ENCODE data around the gene MBP. TPM values are rescaled to one million over a fixed set of nuclear protein-coding genes. Genes with fewer than 3 reads are reported as not detected.

MBP gene
- total RNA-seq, 1 experiment from 2014 or later = 65.2 TPM

- in situ Hi-C loops (cut with HindIII; ENCODE audit: low pct_unique_long_range_greater_than_20kb, low sequenced_read_pairs) = no loop called here
- no peak for DNase-seq (ENCODE audit: low read depth, low spot score)
Measured at GRCh38 chr18:77068321-77069312, 64.0 kb downstream of the MBP start.

DNA sequence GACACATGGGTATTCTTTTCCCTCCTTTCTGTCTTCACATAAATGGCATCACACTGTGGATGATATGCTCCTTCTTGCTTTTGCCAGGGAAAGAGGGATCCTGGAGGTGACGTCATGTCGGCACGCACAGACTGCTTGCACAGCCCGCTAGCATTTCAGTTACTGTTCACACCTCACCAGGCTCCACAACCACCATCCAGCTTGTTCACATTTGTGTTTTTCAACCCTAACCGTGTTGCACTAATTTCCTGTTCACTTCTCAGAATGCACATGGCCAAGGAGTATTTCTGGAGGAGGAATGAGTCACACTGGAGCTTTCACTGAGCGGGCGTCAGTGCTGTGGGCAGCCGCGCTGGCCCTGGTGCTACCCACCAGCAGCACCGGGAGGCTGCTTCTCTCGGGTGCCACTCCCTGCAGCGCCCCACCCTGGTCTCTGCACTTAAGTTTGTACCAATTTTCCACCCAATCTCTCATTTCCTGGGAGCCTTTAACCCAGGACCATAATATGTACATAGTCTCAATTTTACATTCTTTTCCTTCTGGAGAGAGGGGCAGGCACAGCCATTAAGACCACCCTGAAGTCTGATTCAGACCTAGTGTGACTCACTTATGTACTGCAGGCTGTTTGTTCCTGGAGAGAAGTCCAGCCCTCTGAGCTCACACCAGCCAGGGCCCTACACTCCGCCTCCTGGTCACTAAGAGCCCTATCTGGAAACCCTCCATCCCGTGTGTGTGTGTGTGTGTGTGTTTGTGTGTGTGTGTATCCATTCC lies 65.1 kb downstream of the MBP start:
- in situ Hi-C loops (cut with HindIII; ENCODE audit: low pct_unique_long_range_greater_than_20kb, low sequenced_read_pairs) = no loop called here
- DNase-seq (ENCODE audit: low read depth, low spot score) = peak; percentile 11

DNA sequence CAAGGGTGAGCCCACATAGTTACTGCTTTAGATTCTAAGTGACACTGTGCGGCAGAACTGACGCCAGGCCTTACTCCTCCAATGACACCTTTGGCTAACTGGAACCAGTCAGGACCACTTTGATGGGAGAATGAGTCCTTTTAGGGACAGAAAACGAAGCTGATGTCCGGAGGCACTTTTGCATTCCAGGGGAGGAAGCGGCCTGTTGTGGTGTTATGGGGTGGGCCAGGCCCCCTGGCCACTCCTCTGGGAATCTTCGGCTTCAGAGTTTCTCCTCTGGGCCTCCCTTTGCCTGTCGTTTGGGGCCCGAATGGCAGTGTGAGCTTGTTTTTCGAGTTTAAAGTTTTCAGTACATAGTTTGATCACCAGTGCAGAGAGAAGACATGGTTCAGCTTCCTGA lies 65.9 kb downstream of the MBP start:
- in situ Hi-C loops (cut with HindIII; ENCODE audit: low pct_unique_long_range_greater_than_20kb, low sequenced_read_pairs) = no loop called here
- no peak for DNase-seq (ENCODE audit: low read depth, low spot score)

DNA sequence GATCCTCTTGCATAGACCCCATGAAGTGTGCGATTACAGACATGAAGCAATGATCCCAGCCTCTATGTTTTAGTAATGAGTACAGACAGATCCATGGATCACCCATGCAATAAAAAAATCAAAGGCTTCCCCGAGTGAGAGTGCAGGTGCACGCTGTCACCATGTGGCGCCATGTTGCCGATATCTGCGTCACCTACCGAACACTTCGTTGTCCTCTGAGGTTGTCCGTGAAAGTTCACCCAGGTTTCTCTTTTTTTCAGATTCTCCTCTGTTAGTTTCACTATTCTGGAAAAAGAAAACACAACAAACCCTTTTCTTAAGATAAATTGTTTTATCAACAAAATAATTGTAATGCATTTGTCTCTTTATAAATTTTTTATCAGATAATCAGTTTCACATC lies 66.5 kb downstream of the MBP start:
- no peak for DNase-seq (ENCODE audit: low read depth, low spot score)
- in situ Hi-C loops (cut with HindIII; ENCODE audit: low pct_unique_long_range_greater_than_20kb, low sequenced_read_pairs) = no loop called here

- no peak for DNase-seq (ENCODE audit: low read depth, low spot score)
- in situ Hi-C loops (cut with HindIII; ENCODE audit: low pct_unique_long_range_greater_than_20kb, low sequenced_read_pairs) = no loop called here
Measured at GRCh38 chr18:77065221-77065981, 67.2 kb downstream of the MBP start.

GRCh38 chr18:77063260-77063659 lies 69.3 kb downstream of the MBP start:
- no peak for DNase-seq (ENCODE audit: low read depth, low spot score)
- in situ Hi-C loops (cut with HindIII; ENCODE audit: low pct_unique_long_range_greater_than_20kb, low sequenced_read_pairs) = no loop called here

- in situ Hi-C loops (cut with HindIII; ENCODE audit: low pct_unique_long_range_greater_than_20kb, low sequenced_read_pairs) = no loop called here
Measured at GRCh38 chr18:77062518-77063003, 70.0 kb downstream of the MBP start.

GRCh38 chr18:77061946-77062517 lies 70.6 kb downstream of the MBP start:
- DNase-seq (ENCODE audit: low read depth, low spot score) = peak; percentile 45
- in situ Hi-C loops (cut with HindIII; ENCODE audit: low pct_unique_long_range_greater_than_20kb, low sequenced_read_pairs) = no loop called here

More at GRCh38 chr18:77062518-77063003, 70.0 kb downstream of the MBP start:
- peak; percentile 4 for DNase-seq (ENCODE audit: low read depth, low spot score)

- in situ Hi-C loops (cut with HindIII; ENCODE audit: low pct_unique_long_range_greater_than_20kb, low sequenced_read_pairs) = no loop called here
- DNase-seq (ENCODE audit: low read depth, low spot score) = no peak
Measured at GRCh38 chr18:77061281-77061945, 71.2 kb downstream of the MBP start.

GRCh38 chr18:77060151-77060550 lies 72.4 kb downstream of the MBP start:
- DNase-seq (ENCODE audit: low read depth, low spot score) = no peak
- in situ Hi-C loops (cut with HindIII; ENCODE audit: low pct_unique_long_range_greater_than_20kb, low sequenced_read_pairs) = no loop called here

DNA sequence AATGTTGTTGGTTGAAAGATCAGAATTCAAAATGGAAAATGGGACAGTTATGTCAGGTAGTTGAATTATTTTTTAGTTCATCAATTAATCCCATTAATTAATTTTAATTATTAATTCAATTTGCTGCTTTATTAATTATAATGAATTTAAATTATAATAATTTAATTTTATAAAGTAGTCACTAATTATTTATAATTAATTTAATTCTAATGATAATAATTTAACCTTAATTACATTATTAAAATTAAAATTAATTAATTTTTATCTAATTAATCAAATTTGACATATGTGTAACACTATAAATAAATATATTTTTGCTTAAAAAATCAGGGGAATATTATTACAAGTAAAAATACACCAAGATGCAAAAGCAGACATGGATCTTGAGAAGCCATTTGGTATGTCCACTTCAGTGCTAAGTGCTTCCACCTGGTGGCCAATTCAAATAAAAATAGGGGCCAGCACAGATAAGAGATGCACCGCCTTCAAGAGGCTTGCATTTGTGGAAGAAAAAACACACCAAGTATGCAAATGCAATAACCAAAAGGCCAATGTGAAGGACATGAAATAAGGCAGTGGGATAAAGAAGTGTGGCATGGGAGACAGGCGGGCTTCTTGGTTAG lies 73.2 kb downstream of the MBP start:
- in situ Hi-C loops (cut with HindIII; ENCODE audit: low pct_unique_long_range_greater_than_20kb, low sequenced_read_pairs) = no loop called here
- peak; percentile 68 for DNase-seq (ENCODE audit: low read depth, low spot score)

DNA sequence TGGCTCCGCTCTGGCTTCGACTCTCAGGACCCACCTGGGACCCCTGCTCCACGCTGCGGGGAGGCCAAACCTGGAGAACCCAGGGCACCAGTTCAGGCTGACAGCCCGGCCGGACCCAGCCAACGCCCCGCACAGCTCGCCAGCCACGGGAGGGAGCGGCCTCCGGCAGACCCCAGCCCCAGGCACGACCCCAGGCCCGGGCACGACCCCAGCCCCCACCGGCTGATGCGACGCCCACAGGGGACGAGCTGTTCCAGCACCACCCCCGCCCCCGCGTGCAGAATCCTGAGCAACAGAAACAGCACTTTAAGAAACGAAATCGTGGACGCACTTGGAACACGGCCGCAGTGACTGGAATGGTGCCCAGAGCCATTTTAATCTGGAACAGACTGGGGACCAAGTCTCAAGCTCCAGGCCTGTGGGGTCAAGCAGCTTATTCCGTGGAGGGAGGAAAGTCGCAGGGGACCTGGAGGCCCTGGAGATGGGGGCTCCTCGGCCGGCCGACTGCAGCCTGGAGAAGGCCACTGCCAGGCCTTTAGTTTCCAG lies 74.2 kb downstream of the MBP start:
- no peak for DNase-seq (ENCODE audit: low read depth, low spot score)
- in situ Hi-C loops (cut with HindIII; ENCODE audit: low pct_unique_long_range_greater_than_20kb, low sequenced_read_pairs) = no loop called here

DNA sequence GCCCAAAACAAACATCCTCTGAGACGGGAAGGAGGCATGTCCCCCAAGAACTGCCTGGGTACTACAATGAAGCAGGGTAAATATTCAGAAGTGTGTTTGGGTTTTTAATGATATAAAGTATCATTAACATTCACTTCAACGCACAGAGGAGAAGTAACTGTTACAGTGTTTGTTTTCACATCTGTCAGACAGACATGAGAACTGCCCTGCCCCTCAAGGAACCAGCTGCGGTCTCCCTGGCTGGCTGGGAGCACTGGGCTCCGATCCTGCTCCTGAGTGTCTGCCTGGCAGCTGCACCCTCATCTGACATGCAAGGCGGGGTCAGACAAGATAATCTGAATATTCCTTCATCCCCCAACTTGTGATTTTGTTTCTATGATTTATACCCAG lies 75.6 kb downstream of the MBP start:
- no peak for DNase-seq (ENCODE audit: low read depth, low spot score)
- in situ Hi-C loops (cut with HindIII; ENCODE audit: low pct_unique_long_range_greater_than_20kb, low sequenced_read_pairs) = no loop called here

DNA sequence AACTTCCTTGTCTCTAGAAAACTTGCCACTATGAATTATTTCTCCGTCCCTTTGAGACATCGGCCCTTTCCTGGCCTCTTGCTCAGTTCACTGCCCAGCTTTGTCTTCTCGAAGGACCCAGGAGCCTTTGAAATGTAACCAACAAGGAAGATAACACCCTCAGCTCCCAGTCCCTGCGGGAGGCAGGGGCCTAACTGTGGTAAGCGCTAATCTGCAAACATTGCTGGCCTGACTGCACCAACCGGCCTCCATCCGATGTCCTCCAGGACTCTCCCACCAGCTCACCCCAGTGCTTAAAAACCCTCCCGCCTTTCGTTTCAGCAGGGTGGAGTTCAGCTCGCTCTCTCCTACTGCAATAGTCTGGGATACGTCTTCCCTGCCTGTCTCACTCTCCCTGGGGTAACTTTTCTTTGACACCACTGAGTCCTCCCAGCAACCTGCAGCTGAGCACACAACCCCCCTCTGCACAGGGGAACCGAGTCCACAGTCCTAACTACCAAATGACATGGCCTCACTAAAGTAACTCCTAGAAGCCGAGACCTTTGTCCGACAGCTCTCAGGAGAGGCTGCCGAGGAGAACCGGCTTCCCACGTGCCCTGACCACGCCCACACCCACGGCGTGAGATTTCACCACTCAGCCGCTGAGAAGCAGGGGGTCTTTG lies 76.1 kb downstream of the MBP start:
- in situ Hi-C loops (cut with HindIII; ENCODE audit: low pct_unique_long_range_greater_than_20kb, low sequenced_read_pairs) = no loop called here
- DNase-seq (ENCODE audit: low read depth, low spot score) = no peak

DNA sequence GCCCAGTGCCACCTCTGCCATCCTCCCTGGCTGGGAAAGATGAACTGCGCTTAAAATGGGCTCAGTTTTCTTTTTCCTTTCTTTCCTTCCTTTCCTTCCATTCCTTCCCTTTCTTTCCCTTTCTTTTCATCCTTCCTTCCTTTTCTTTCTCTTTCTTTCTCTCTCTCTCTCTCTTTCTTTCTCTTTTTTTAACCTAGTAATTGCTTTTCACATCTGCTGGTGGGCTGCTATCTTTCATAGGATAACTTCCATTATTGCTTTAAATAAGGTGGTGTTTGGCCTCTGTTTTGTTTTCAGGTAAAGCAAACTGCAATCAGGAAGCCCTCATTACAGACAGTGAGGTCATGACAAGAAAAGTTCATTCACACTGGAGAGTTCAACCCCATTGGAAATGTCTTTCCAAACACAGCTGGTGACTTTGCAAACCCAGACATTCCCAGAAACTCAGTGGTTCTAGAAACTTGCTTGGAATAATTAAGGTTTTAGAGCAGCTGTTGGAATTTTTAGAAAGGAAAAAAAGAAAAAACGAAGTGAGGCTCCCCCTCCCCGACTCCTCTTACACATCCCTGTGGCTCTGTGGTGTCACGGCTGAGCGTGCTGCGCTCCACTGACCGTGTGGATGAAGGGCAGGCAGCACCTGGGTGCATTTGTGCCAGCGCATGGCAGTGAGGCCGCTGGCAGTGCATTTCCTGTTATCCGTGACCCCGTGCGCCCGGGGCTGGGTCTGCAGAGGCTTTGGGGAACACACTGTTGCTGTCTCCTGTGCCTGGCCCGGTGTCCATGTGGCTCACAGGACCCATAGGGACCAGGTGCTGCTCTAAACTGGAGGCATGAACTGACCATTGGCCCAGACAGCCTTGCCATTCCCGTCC lies 76.9 kb downstream of the MBP start:
- in situ Hi-C loops (cut with HindIII; ENCODE audit: low pct_unique_long_range_greater_than_20kb, low sequenced_read_pairs) = no loop called here
- no peak for DNase-seq (ENCODE audit: low read depth, low spot score)
